KMS-11 (cell line): Measurements from ENCODE around the gene ENO4.

Source experiments
- H2AFZ ChIP-seq: fragments of 200-600 bp; sonication (generic); 2 replicates; pipeline ENCODE4 v1.6.1; 2016; ENCODE audit warnings: antibody characterized with exemption, mixed run types, low read depth
- H3K27ac ChIP-seq: fragments of 200-600 bp; sonication (generic); 2 replicates; pipeline ENCODE4 v1.6.1; 2016; ENCODE audit warnings: mild to moderate bottlenecking, mixed run types
- H3K27me3 ChIP-seq: fragments of 200-600 bp; sonication (generic); 2 replicates; pipeline ENCODE4 v1.6.1; 2017; ENCODE audit warnings: mild to moderate bottlenecking, low read depth, mixed run types, moderate library complexity; ENCODE audit not compliant: insufficient read depth
- H3K36me3 ChIP-seq: fragments of 200-600 bp; sonication (generic); 2 replicates; pipeline ENCODE4 v1.6.1; 2017; ENCODE audit warnings: mild to moderate bottlenecking, mixed run types; ENCODE audit not compliant: insufficient read depth
- H3K4me1 ChIP-seq: fragments of 200-600 bp; sonication (generic); 2 replicates; pipeline ENCODE4 v1.6.1; 2016; ENCODE audit warnings: mild to moderate bottlenecking, low read depth, mixed run types; ENCODE audit not compliant: poor library complexity, severe bottlenecking
- H3K4me2 ChIP-seq: fragments of 200-600 bp; sonication (generic); 2 replicates; pipeline ENCODE4 v1.7.0; 2016; ENCODE audit warnings: mild to moderate bottlenecking, mixed run types
- H3K4me3 ChIP-seq: fragments of 200-600 bp; sonication (generic); IDR thresholded peaks from 2 replicates; pipeline ENCODE4 v1.6.1; 2017; ENCODE audit warnings: low read depth, low read length, mixed read lengths; ENCODE audit not compliant: insufficient read depth
- H3K79me2 ChIP-seq: fragments of 200-600 bp; sonication (generic); 2 replicates; pipeline ENCODE4 v1.6.1; 2016; ENCODE audit warnings: low read depth, mixed run types; ENCODE audit not compliant: insufficient read depth
- H3K9ac ChIP-seq: fragments of 200-600 bp; sonication (generic); 2 replicates; pipeline ENCODE4 v1.6.1; 2016; ENCODE audit warnings: mild to moderate bottlenecking, mixed run types
- H4K20me1 ChIP-seq: fragments of 200-600 bp; sonication (generic); 2 replicates; pipeline ENCODE4 v1.6.1; 2016; ENCODE audit warnings: mild to moderate bottlenecking, mixed run types; ENCODE audit not compliant: insufficient read depth
- TF ChIP-seq, protein P1 (sequence below): fragments of 200-600 bp; sonication (generic); conservative IDR thresholded peaks from 2 replicates; pipeline ENCODE4 v1.6.1; 2017; ENCODE audit warnings: low read depth, mild to moderate bottlenecking, antibody characterized with exemption, low read length, moderate library complexity, mixed read lengths

Gene ENO4

DNA sequence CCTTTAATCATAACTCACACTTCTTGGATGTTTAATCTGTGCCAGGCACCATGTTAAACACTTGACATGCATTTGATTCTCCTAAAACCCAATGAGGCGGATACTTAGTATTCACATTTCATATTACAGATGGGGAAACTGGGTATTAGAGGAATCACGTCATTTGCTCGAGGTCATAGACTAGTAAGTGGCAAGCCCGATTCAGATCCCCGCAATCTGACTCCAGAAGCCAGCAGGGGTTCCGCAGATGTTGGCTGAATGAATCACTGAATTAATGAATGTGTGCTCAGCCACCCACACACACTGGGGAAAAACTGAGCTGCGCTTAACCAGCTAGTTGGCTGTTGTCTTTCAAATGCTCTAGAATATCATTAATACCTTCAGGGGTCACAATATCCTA lies 22.5 kb upstream of the ENO4 start:
- no peaks in the 10 kb centered on the region for H3K27me3 ChIP-seq
- no peak overlapping the region for H3K4me2 ChIP-seq
- no peaks in the 10 kb centered on the region for H3K79me2 ChIP-seq
- no peaks in the 10 kb centered on the region for H3K4me1 ChIP-seq
- no peaks in the 10 kb centered on the region for H4K20me1 ChIP-seq
- H3K9ac ChIP-seq: no peak overlapping the region
- TF ChIP-seq, protein P1, sequence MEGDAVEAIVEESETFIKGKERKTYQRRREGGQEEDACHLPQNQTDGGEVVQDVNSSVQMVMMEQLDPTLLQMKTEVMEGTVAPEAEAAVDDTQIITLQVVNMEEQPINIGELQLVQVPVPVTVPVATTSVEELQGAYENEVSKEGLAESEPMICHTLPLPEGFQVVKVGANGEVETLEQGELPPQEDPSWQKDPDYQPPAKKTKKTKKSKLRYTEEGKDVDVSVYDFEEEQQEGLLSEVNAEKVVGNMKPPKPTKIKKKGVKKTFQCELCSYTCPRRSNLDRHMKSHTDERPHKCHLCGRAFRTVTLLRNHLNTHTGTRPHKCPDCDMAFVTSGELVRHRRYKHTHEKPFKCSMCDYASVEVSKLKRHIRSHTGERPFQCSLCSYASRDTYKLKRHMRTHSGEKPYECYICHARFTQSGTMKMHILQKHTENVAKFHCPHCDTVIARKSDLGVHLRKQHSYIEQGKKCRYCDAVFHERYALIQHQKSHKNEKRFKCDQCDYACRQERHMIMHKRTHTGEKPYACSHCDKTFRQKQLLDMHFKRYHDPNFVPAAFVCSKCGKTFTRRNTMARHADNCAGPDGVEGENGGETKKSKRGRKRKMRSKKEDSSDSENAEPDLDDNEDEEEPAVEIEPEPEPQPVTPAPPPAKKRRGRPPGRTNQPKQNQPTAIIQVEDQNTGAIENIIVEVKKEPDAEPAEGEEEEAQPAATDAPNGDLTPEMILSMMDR: no peak
- no peak overlapping the region for H3K27ac ChIP-seq
- no peaks in the 10 kb centered on the region for H3K36me3 ChIP-seq
- no peak overlapping the region for H2AFZ ChIP-seq
- H3K4me3 ChIP-seq: no peak overlapping the region

DNA sequence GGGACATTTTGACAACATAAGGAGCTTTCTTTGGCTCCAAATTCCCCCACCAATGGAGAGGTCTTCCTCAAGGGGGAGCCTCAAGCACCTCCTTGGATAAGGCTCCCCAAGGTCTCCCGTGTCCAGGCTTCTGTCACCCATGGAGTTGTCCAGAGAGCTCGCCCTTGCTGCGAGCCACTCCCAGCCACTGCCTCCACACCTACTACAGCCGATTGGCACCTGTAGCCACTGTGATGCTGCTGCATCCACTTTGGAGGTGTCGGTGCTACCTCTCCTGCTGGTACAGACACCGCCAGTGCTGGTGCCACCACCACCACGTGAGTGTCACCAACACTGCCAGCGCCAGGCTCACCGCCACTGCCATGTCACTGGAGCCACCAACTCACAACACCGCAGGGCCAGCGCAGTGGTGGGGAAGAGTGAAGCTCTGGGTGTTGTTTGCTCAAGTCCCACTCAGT lies 22.1 kb upstream of the ENO4 start:
- Histone ChIP-seq H3K4me3 (no peak overlapping the region), H4K20me1 (no peaks in the 10 kb centered on the region), H3K27me3 (no peaks in the 10 kb centered on the region), H3K36me3 (no peaks in the 10 kb centered on the region), H2AFZ (no peak overlapping the region), H3K9ac (no peak overlapping the region), H3K27ac (no peak overlapping the region), H3K79me2 (no peaks in the 10 kb centered on the region), H3K4me1 (no peaks in the 10 kb centered on the region), H3K4me2 (no peak overlapping the region)
- TF ChIP-seq, protein P1: no peak

DNA sequence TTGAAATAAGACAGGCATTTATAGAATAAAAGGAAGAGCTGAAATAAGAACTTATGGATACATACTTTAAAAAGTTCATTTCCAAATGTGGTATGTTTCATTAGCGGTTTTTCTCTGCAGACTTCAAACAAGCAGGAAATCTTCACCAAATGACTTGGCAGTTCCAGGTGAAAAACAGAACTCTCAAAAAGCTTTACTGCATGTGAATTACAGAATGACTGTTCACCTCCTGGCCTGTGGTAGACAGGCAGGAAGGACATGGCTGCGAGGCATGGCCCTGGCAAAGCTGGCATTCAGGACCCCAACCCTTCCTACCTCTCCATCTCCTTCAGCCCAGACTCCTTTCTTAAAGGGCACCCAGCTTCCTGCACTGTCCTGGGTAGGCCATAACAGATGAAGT lies 21.2 kb upstream of the ENO4 start:
- no peak overlapping the region for H2AFZ ChIP-seq
- H4K20me1 ChIP-seq: no peaks in the 10 kb centered on the region
- no peak overlapping the region for H3K4me2 ChIP-seq
- TF ChIP-seq, protein P1: no peak
- H3K79me2 ChIP-seq: no peaks in the 10 kb centered on the region
- H3K36me3 ChIP-seq: no peaks in the 10 kb centered on the region
- H3K27me3 ChIP-seq: no peaks in the 10 kb centered on the region
- no peak overlapping the region for H3K27ac ChIP-seq
- H3K4me3 ChIP-seq: no peak overlapping the region
- H3K9ac ChIP-seq: no peak overlapping the region
- no peaks in the 10 kb centered on the region for H3K4me1 ChIP-seq

DNA sequence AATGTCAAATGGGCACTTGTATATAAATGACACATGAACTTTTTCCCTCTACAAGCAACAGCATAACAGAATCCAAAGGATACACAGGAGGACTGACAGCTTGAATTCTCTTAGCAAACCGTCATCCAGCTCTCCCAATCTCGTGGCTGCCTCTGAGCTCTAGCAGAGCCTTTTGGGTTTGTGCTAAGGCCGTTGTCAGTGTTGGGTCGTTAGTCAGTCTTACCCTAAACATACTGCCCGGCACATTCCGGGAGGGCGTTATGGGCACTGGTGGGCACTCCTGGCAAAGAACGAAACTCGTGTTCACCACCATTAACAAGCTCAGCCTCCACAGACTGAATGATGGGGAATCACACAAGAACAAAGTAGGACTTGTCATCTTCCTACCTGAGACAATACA lies 19.6 kb upstream of the ENO4 start:
- Histone ChIP-seq H3K27ac (no peak overlapping the region), H3K27me3 (no peaks in the 10 kb centered on the region), H3K9ac (no peak overlapping the region), H3K36me3 (no peaks in the 10 kb centered on the region), H3K4me3 (no peak overlapping the region), H3K4me1 (no peaks in the 10 kb centered on the region), H3K4me2 (no peak overlapping the region), H2AFZ (no peak overlapping the region), H3K79me2 (no peaks in the 10 kb centered on the region), H4K20me1 (no peaks in the 10 kb centered on the region)
- TF ChIP-seq, protein P1: no peak
